Hepatocyte (in vitro differentiated cells): ENCODE results near the gene AMPD1.

Experiments
- CTCF ChIP-seq: fragments of 200-600 bp; sonication (generic); IDR thresholded peaks from 2 replicates; pipeline ENCODE4 v1.5.1; 2016; ENCODE audit warnings: antibody characterized with exemption, mild to moderate bottlenecking; ENCODE audit not compliant: poor library complexity
- EZH2 ChIP-seq: fragments of 200-600 bp; sonication (generic); IDR thresholded peaks from 2 replicates; pipeline ENCODE4 v1.6.1; 2016; ENCODE audit warnings: antibody characterized with exemption, mild to moderate bottlenecking, borderline replicate concordance
- EZH2phosphoT487 ChIP-seq: fragments of 200-600 bp; sonication (generic); IDR thresholded peaks from one replicate; pipeline ENCODE4 v1.6.1; 2018; ENCODE audit warnings: antibody characterized with exemption, mild to moderate bottlenecking, low read depth, moderate library complexity; ENCODE audit not compliant: unreplicated experiment, severe bottlenecking

DNA sequence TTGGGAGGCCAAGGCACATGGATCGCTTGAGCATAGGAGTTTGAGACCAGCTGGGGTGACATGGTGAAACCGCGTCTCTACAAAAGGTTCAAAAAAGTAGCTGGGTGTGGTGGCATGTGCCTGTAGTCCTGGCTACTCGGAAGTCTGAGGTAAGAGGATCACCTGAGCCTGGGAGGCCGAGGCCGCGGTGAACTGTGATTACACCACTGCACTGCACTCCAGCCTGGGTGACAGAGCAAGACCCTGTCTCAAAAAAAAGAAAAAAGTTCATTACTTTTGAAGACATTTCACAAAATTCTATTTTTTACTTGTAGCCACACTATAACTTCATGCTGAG, 23.4 kb downstream of the AMPD1 start:
- no peak for TF ChIP-seq CTCF
- TF ChIP-seq EZH2, result no peak
- TF ChIP-seq EZH2phosphoT487, result no peak
